Gastroesophageal sphincter (tissue), 3 donors: ENCODE data around the gene MIER1.

Experiments used
- CTCF ChIP-seq, 4 experiments: fragments of 200-600 bp in 2 of 4; fragments of 450-650 bp in 2 of 4; sonication (generic) in 1 of 4; IDR thresholded peaks; one replicate each; pipeline ENCODE4 v1.5.1; 2017 to 2019; ENCODE audit warnings: antibody characterized with exemption in 4 of 4, mild to moderate bottlenecking in 2 of 4, moderate library complexity in 2 of 4
- EP300 ChIP-seq: sonication (generic); formaldehyde crosslinking; IDR thresholded peaks from one replicate; pipeline ENCODE4 v1.6.1; 2017; ENCODE audit warnings: antibody characterized with exemption, mild to moderate bottlenecking
- POLR2A ChIP-seq, 2 donors: fragments of 450-650 bp; IDR thresholded peaks; one replicate each; pipeline ENCODE4 v1.6.1; 2017; ENCODE audit warnings: antibody characterized with exemption in 2 of 2, mild to moderate bottlenecking in 2 of 2, moderate library complexity in 1 of 2

GRCh38 chr1:67009792-67010191 lies 85.0 kb downstream of the MIER1 start:
- TF ChIP-seq CTCF (IDR thresholded peaks at IDR 0.05) (no peak), POLR2A (IDR thresholded peaks at IDR 0.05) (no peak), EP300 (no peak)
